ENCODE data around the gene MANSC1. TPM values are rescaled to one million over a fixed set of nuclear protein-coding genes. Genes with fewer than 3 reads are reported as not detected.

Gene MANSC1
- total RNA-seq, 2 donors from 2014 or later: 8.9 to 12.2 TPM

DNA sequence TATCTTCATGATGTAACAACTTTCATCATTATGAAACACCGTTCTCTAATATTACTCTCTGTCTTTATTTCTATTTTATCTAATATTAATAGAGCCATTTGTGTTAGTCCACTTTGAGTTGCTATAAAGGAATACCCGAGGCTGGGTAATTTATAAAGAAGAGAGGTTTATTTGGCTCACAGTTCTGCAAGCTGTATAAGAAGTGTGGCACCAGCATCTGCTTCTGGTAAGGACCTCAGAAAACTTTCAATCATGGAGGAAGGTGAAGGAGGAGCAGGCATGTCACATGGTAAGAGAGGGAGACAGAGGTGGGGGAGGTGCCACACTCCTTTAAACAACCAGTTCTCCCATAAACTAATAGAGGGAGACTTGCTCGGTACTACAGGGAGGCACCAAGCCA is 31.9 kb upstream of the MANSC1 start:
- no peaks in the 10 kb centered on the region for H3K36me3 ChIP-seq (replicated peaks in 1 of 2; ENCODE audit: insufficient read depth in 1 of 2, low read depth in 2 of 2)
- intact Hi-C loops (cut with DNase I): no loop called here
- WGBS, 2 donors: 93 to 95% methylated on average over 3 of the region's 3 CpGs
- DNase-seq (no peak), ATAC-seq (no peak)
- H3K4me1 ChIP-seq: peaks cover 24% of the 10 kb centered on the region
- H3K27me3 ChIP-seq: no peaks in the 10 kb centered on the region
- no peak overlapping the region for H3K27ac ChIP-seq
- no peak overlapping the region for H3K4me3 ChIP-seq
- no peak for TF ChIP-seq POLR2A (IDR thresholded peaks at IDR 0.05)
- TF ChIP-seq, protein P1, sequence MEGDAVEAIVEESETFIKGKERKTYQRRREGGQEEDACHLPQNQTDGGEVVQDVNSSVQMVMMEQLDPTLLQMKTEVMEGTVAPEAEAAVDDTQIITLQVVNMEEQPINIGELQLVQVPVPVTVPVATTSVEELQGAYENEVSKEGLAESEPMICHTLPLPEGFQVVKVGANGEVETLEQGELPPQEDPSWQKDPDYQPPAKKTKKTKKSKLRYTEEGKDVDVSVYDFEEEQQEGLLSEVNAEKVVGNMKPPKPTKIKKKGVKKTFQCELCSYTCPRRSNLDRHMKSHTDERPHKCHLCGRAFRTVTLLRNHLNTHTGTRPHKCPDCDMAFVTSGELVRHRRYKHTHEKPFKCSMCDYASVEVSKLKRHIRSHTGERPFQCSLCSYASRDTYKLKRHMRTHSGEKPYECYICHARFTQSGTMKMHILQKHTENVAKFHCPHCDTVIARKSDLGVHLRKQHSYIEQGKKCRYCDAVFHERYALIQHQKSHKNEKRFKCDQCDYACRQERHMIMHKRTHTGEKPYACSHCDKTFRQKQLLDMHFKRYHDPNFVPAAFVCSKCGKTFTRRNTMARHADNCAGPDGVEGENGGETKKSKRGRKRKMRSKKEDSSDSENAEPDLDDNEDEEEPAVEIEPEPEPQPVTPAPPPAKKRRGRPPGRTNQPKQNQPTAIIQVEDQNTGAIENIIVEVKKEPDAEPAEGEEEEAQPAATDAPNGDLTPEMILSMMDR (IDR thresholded peaks at IDR 0.05): no peak
- no peaks in the 10 kb centered on the region for H3K9me3 ChIP-seq

DNA sequence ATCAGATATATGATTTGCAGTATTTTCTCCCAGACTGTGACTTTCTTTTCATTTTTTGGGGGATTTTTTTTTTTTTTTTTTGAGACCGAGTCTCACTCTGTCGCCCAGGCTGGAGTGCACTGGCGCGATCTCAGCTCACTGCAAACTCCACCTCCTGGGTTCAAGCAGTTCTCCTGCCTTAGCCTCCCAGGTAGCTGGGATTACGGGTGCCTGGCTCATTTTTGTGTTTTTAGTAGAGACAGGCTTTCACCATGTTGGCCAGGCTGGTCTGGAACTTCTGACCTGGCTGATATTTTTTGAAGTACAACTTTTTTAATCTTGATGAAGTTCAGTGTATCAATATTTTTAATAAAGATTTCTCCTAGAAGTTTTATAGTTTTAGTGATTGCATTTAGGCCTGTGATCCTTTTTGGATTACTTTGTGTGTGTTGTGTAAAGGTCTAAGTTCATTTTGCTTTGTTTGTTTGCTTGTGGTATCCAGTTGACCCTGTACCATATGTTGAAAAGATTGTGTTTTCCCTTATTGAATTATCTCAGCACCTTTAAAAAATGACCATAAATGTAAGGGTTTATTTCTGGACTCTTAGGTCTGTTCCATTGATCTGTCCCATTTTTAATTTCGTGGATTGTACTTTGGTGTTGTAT is 31.0 kb upstream of the MANSC1 start:
- Histone ChIP-seq H3K4me3 (no peak overlapping the region), H3K27ac (no peak overlapping the region), H3K9me3 (no peaks in the 10 kb centered on the region), H3K27me3 (no peaks in the 10 kb centered on the region), H3K36me3 (replicated peaks in 1 of 2; ENCODE audit: insufficient read depth in 1 of 2, low read depth in 2 of 2) (no peaks in the 10 kb centered on the region), H3K4me1 (peaks cover 24% of the 10 kb centered on the region)
- no peak for TF ChIP-seq POLR2A (IDR thresholded peaks at IDR 0.05)
- TF ChIP-seq, protein P1 (IDR thresholded peaks at IDR 0.05): no peak
- intact Hi-C loops (cut with DNase I): no loop called here
- no peak for ATAC-seq
- 88 to 90% methylated on average over 6 of the region's 6 CpGs for WGBS, 2 donors
- no peak for DNase-seq

DNA sequence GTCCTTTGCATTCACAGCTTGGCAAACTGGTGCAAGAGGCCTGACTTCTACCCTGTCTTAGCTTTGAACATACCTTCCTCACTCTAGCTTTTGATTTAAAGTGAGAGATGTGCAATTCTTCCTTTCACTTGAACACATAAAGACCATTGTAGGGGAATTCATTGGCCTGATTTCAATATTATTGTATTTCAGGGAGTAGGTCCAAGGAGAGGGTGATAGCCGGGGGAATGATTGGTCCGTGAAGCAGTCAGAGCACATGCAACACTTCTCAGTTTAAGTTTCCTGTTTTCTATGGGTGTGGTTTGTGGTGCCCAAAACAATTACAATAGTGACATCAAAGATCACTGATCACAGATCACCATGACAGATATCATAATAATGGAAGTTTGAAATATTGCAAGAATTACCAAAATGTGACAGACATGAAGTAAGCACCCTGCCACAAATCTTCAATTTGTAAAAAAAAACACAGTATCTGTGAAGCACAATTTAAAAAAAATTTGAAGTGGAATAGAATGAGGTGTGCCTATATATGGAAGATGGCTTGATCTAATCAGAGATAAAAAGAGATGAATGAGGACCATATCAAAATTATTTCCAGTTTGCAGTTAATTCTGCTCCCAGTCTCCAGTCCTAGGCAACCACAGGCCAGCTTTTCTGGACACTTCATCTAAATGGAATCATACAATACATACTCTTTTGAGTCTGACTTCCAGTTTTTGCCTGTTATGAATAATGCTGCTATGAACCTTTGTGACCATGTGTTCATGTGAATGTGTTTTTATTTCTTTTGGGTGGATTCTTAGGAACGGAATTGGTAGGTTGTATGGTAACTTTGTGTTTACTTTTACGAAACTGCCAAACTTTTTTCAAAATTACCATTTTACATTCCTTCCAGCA is 30.0 kb upstream of the MANSC1 start:
- DNase-seq (no peak), ATAC-seq (no peak)
- Histone ChIP-seq H3K27ac (peak overlapping the region in 2 of 4 donors; percentile 7 to 31), H3K36me3 (replicated peaks in 1 of 2; ENCODE audit: insufficient read depth in 1 of 2, low read depth in 2 of 2) (no peaks in the 10 kb centered on the region), H3K4me3 (no peak overlapping the region), H3K9me3 (no peaks in the 10 kb centered on the region), H3K27me3 (no peaks in the 10 kb centered on the region), H3K4me1 (peaks cover 22% of the 10 kb centered on the region)
- intact Hi-C loops (cut with DNase I): loop anchor here (10.0 kb wide), 1 partner anchor 325 kb away; no protein-coding TSS in a partner anchor
- TF ChIP-seq, protein P1 (IDR thresholded peaks at IDR 0.05): no peak
- TF ChIP-seq POLR2A (IDR thresholded peaks at IDR 0.05): no peak
- WGBS, 2 donors: 57 to 58% methylated on average over 4 of the region's 4 CpGs

DNA sequence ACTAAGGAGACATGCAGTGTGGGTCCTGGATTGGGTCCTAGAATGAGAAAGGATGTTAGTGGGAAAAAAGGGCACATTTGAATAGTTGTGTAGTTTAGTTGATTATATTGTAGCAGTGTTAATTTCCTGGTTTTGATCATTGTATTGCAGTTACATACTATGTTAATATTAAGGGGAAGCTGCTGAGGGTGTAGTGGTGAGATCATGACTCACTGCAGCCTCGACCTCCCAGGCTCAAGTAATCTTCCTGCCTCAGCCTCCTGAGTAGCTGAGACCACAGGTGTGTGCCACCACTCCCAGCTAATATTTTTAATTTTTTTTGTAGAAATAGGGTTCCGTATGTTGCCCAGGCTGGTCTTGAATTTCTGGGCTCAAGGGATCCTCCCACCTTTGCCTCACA is 28.6 kb upstream of the MANSC1 start:
- Histone ChIP-seq H3K27me3 (no peaks in the 10 kb centered on the region), H3K36me3 (replicated peaks in 1 of 2; ENCODE audit: insufficient read depth in 1 of 2, low read depth in 2 of 2) (no peaks in the 10 kb centered on the region), H3K4me3 (no peak overlapping the region), H3K27ac (no peak overlapping the region), H3K9me3 (no peaks in the 10 kb centered on the region), H3K4me1 (peaks cover 20% of the 10 kb centered on the region)
- TF ChIP-seq POLR2A (IDR thresholded peaks at IDR 0.05): no peak
- TF ChIP-seq, protein P1 (IDR thresholded peaks at IDR 0.05): no peak
- intact Hi-C loops (cut with DNase I): loop anchor here (10.0 kb wide), 1 partner anchor 326 kb away; no protein-coding TSS in a partner anchor
- DNase-seq (no peak), ATAC-seq (no peak)
- 84 to 96% methylated on average over 2 of the region's 2 CpGs for whole genome bisulfite sequencing, 2 donors

Data from body of pancreas (tissue), 4 donors.